GM21390 (cell line): ENCODE results near the gene DDX41.
"Not testable (repeated sequence)": the region's sequence is repeated elsewhere in the genome, so short reads cannot be mapped to it uniquely, and the experiment has no call there.

Source experiments
- ATAC-seq: cut with Tn5 transposase; IDR thresholded peaks from one replicate; pipeline ENCODE4 v1.9.1; 2021; ENCODE audit not compliant: unreplicated experiment

The DDX41 gene

GRCh38 chr5:177485753-177486152 is 31.0 kb downstream of the DDX41 start:
- ATAC-seq: not testable (repeated sequence)

- ATAC-seq: no peak
Measured at GRCh38 chr5:177484902-177485549, 31.7 kb downstream of the DDX41 start.

GRCh38 chr5:177483994-177484901 is 32.5 kb downstream of the DDX41 start:
- no peak for ATAC-seq

- ATAC-seq: no peak
Measured at GRCh38 chr5:177483042-177483441, 33.7 kb downstream of the DDX41 start.

- no peak for ATAC-seq
Measured at GRCh38 chr5:177482359-177482795, 34.4 kb downstream of the DDX41 start.

- ATAC-seq: no peak
Measured at GRCh38 chr5:177479774-177480173, 37.0 kb downstream of the DDX41 start.

GRCh38 chr5:177478711-177479646 is 37.8 kb downstream of the DDX41 start:
- ATAC-seq: no peak

- ATAC-seq: no peak
Measured at GRCh38 chr5:177477701-177478477, 38.9 kb downstream of the DDX41 start.

GRCh38 chr5:177476531-177477233 is 40.1 kb downstream of the DDX41 start:
- no peak for ATAC-seq

- no peak for ATAC-seq
Measured at GRCh38 chr5:177475563-177476427, 41.0 kb downstream of the DDX41 start.

GRCh38 chr5:177474846-177475562 is 41.8 kb downstream of the DDX41 start:
- ATAC-seq: no peak

- no peak for ATAC-seq
Measured at GRCh38 chr5:177474002-177474476, 42.7 kb downstream of the DDX41 start.

- no peak for ATAC-seq
Measured at GRCh38 chr5:177473443-177474001, 43.2 kb downstream of the DDX41 start, which contains the start of gene DBN1. TSS of gene DBN1 (minus strand) at chr5:177473634. CDS start at chr5:177473521, 113 bp downstream.

- no peak for ATAC-seq
Measured at GRCh38 chr5:177472460-177473442, 44.0 kb downstream of the DDX41 start.

GRCh38 chr5:177471610-177472356 is 45.0 kb downstream of the DDX41 start:
- ATAC-seq: no peak
